ENCODE results near the gene NXPE3.

The NXPE3 gene

DNA sequence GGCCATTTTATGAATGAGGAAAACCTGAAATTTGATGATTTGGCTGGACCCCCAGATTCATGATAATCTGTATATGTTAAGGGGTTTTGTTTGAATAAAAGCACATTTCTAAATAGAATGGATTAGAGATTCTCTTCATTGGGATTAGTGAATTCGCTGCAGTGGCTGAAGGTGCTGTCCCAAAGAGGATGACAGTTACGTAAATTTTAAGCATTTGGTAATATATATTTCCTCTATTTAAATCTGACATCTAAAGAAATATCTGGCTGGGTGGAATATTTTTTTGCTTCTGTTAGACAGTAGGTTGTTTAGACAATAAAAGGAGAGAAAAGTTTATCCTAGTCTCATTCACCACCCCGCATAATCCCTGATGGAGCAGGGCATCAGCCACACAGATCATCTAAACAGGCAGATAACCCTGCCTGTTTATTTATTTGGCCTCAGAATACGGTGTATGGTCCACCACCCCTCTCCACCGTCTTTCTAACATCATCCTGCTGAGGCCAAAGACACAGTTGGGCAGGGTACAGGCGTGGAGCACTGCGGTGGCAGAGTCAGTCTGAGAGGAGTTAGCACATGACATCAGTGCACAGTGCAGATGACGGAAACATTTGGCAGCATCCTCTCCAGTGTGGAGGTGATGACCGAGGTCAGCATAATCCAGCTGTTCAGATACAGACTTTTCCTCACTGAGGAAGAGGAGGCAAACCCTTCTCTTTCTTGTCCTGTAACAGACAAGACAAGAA lies 49.9 kb downstream of the NXPE3 start (continued):
- TF ChIP-seq, protein P1, sequence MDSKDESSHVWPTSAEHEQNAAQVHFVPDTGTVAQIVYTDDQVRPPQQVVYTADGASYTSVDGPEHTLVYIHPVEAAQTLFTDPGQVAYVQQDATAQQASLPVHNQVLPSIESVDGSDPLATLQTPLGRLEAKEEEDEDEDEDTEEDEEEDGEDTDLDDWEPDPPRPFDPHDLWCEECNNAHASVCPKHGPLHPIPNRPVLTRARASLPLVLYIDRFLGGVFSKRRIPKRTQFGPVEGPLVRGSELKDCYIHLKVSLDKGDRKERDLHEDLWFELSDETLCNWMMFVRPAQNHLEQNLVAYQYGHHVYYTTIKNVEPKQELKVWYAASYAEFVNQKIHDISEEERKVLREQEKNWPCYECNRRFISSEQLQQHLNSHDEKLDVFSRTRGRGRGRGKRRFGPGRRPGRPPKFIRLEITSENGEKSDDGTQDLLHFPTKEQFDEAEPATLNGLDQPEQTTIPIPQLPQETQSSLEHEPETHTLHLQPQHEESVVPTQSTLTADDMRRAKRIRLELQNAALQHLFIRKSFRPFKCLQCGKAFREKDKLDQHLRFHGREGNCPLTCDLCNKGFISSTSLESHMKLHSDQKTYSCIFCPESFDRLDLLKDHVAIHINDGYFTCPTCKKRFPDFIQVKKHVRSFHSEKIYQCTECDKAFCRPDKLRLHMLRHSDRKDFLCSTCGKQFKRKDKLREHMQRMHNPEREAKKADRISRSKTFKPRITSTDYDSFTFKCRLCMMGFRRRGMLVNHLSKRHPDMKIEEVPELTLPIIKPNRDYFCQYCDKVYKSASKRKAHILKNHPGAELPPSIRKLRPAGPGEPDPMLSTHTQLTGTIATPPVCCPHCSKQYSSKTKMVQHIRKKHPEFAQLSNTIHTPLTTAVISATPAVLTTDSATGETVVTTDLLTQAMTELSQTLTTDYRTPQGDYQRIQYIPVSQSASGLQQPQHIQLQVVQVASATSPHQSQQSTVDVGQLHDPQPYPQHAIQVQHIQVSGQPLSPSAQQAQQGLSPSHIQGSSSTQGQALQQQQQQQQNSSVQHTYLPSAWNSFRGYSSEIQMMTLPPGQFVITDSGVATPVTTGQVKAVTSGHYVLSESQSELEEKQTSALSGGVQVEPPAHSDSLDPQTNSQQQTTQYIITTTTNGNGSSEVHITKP (tag by site-specific recombination; IDR thresholded peaks at IDR 0.05), result peak; percentile 54
- TF ChIP-seq ZNF140 (tag by site-specific recombination; IDR thresholded peaks at IDR 0.05) (no peak), ZNF561 (tag by site-specific recombination; IDR thresholded peaks at IDR 0.05; ENCODE audit: borderline replicate concordance) (no peak), ZNF747 (tag by site-specific recombination; IDR thresholded peaks at IDR 0.05) (no peak), MZF1 (tag by site-specific recombination; IDR thresholded peaks at IDR 0.05; ENCODE audit: borderline replicate concordance) (no peak), ZNF776 (tag by site-specific recombination; IDR thresholded peaks at IDR 0.05; ENCODE audit: borderline replicate concordance) (no peak), ZNF549 (tag by site-specific recombination; IDR thresholded peaks at IDR 0.05) (no peak), KLF7 (tag by site-specific recombination; IDR thresholded peaks at IDR 0.05; ENCODE audit: borderline replicate concordance) (no peak), HOXC10 (CRISPR knock-in tag; IDR thresholded peaks at IDR 0.05) (no peak), OSR2 (tag by site-specific recombination; IDR thresholded peaks at IDR 0.05) (no peak), ZNF660 (tag by site-specific recombination; IDR thresholded peaks at IDR 0.05) (no peak), ZNF701 (tag by site-specific recombination; IDR thresholded peaks at IDR 0.05) (no peak), ZNF580 (tag by site-specific recombination; IDR thresholded peaks at IDR 0.05) (no peak), ZNF654 (tag by site-specific recombination; IDR thresholded peaks at IDR 0.05; ENCODE audit: low read depth) (no peak), ATF2 (tag by site-specific recombination; IDR thresholded peaks at IDR 0.05; ENCODE audit: low read depth) (peak; percentile 56; the same call in 1 of the 2 replicates), ZNF324 (tag by site-specific recombination; IDR thresholded peaks at IDR 0.05) (no peak), GLIS2 (tag by site-specific recombination; IDR thresholded peaks at IDR 0.05) (no peak), HOXA7 (CRISPR knock-in tag; IDR thresholded peaks at IDR 0.05; ENCODE audit: borderline replicate concordance) (no peak), HIC1 (tag by site-specific recombination; IDR thresholded peaks at IDR 0.05) (peak; percentile 55; the same call in 1 of the 2 replicates), ZNF114 (tag by site-specific recombination; IDR thresholded peaks at IDR 0.05) (no peak), ZBTB6 (tag by site-specific recombination; IDR thresholded peaks at IDR 0.05) (no peak), GLIS1 (tag by site-specific recombination; IDR thresholded peaks at IDR 0.05) (peak; percentile 32)
- TF ChIP-seq, protein P2, sequence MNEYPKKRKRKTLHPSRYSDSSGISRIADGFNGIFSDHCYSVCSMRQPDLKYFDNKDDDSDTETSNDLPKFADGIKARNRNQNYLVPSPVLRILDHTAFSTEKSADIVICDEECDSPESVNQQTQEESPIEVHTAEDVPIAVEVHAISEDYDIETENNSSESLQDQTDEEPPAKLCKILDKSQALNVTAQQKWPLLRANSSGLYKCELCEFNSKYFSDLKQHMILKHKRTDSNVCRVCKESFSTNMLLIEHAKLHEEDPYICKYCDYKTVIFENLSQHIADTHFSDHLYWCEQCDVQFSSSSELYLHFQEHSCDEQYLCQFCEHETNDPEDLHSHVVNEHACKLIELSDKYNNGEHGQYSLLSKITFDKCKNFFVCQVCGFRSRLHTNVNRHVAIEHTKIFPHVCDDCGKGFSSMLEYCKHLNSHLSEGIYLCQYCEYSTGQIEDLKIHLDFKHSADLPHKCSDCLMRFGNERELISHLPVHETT (tag by site-specific recombination; IDR thresholded peaks at IDR 0.05), result no peak
- TF ChIP-seq, protein P3, sequence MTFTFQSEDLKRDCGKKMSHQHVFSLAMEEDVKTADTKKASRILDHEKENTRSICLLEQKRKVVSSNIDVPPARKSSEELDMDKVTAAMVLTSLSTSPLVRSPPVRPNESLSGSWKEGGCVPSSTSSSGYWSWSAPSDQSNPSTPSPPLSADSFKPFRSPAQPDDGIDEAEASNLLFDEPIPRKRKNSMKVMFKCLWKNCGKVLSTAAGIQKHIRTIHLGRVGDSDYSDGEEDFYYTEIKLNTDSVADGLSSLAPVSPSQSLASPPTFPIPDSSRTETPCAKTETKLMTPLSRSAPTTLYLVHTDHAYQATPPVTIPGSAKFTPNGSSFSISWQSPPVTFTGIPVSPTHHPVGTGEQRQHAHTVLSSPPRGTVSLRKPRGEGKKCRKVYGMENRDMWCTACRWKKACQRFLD (tag by site-specific recombination; IDR thresholded peaks at IDR 0.05), result no peak
- TF ChIP-seq, protein P4, sequence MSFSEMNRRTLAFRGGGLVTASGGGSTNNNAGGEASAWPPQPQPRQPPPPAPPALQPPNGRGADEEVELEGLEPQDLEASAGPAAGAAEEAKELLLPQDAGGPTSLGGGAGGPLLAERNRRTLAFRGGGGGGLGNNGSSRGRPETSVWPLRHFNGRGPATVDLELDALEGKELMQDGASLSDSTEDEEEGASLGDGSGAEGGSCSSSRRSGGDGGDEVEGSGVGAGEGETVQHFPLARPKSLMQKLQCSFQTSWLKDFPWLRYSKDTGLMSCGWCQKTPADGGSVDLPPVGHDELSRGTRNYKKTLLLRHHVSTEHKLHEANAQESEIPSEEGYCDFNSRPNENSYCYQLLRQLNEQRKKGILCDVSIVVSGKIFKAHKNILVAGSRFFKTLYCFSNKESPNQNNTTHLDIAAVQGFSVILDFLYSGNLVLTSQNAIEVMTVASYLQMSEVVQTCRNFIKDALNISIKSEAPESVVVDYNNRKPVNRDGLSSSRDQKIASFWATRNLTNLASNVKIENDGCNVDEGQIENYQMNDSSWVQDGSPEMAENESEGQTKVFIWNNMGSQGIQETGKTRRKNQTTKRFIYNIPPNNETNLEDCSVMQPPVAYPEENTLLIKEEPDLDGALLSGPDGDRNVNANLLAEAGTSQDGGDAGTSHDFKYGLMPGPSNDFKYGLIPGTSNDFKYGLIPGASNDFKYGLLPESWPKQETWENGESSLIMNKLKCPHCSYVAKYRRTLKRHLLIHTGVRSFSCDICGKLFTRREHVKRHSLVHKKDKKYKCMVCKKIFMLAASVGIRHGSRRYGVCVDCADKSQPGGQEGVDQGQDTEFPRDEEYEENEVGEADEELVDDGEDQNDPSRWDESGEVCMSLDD (tag by site-specific recombination; IDR thresholded peaks at IDR 0.05), result no peak
